ENCODE measurements around the gene AMACR. TPM values are rescaled to one million over a fixed set of nuclear protein-coding genes. Genes with fewer than 3 reads are reported as not detected.
A peak's percentile ranks its signal among the peaks of the same experiment; 100 is the strongest.

AMACR gene
- total RNA-seq, 1 donor: 15.2 TPM

- H3K4me2 ChIP-seq (ENCODE audit: insufficient read depth, low read length): no peak overlapping the region
- H4K20me1 ChIP-seq (ENCODE audit: insufficient read depth, low read length): no peaks in the 10 kb centered on the region
- no peak for DNase-seq (ENCODE audit: insufficient read length, low spot score, missing footprints)
- H2AFZ ChIP-seq (ENCODE audit: low read length): no peak overlapping the region
- no peaks in the 10 kb centered on the region for H3K4me1 ChIP-seq (ENCODE audit: insufficient read depth, low read length)
- TF ChIP-seq CTCF (IDR thresholded peaks at IDR 0.05; ENCODE audit: extremely low read depth, low read depth, low read length): no peak
- no peaks in the 10 kb centered on the region for H3K9me3 ChIP-seq (ENCODE audit: low read depth, low read length)
- no peak overlapping the region for H3K27ac ChIP-seq (ENCODE audit: low read depth, low read length)
- H3K79me2 ChIP-seq (ENCODE audit: insufficient read depth, low read length): no peaks in the 10 kb centered on the region
- peaks cover 74% of the 10 kb centered on the region for H3K27me3 ChIP-seq (ENCODE audit: insufficient read depth, low read length)
- no peak overlapping the region for H3K4me3 ChIP-seq (ENCODE audit: insufficient read depth, low read length)
- no peaks in the 10 kb centered on the region for H3K36me3 ChIP-seq (ENCODE audit: insufficient read depth, low read length)
Observed at GRCh38 chr5:33944543-33945132, 63.2 kb downstream of the AMACR start.

GRCh38 chr5:33941090-33941489 is 66.8 kb downstream of the AMACR start:
- no peak overlapping the region for H3K27ac ChIP-seq (ENCODE audit: low read depth, low read length)
- no peak for DNase-seq (ENCODE audit: insufficient read length, low spot score, missing footprints)
- H3K79me2 ChIP-seq (ENCODE audit: insufficient read depth, low read length): no peaks in the 10 kb centered on the region
- H2AFZ ChIP-seq (ENCODE audit: low read length): no peak overlapping the region
- TF ChIP-seq CTCF (IDR thresholded peaks at IDR 0.05; ENCODE audit: extremely low read depth, low read depth, low read length): no peak
- no peaks in the 10 kb centered on the region for H4K20me1 ChIP-seq (ENCODE audit: insufficient read depth, low read length)
- no peak overlapping the region for H3K4me3 ChIP-seq (ENCODE audit: insufficient read depth, low read length)
- H3K4me1 ChIP-seq (ENCODE audit: insufficient read depth, low read length): peaks cover 7% of the 10 kb centered on the region
- H3K9me3 ChIP-seq (ENCODE audit: low read depth, low read length): no peaks in the 10 kb centered on the region
- H3K4me2 ChIP-seq (ENCODE audit: insufficient read depth, low read length): no peak overlapping the region
- H3K27me3 ChIP-seq (ENCODE audit: insufficient read depth, low read length): peaks cover 79% of the 10 kb centered on the region
- no peaks in the 10 kb centered on the region for H3K36me3 ChIP-seq (ENCODE audit: insufficient read depth, low read length)

GRCh38 chr5:33939556-33940262 is 68.1 kb downstream of the AMACR start:
- H3K27me3 ChIP-seq (ENCODE audit: insufficient read depth, low read length): peaks cover 65% of the 10 kb centered on the region
- H4K20me1 ChIP-seq (ENCODE audit: insufficient read depth, low read length): no peaks in the 10 kb centered on the region
- no peaks in the 10 kb centered on the region for H3K79me2 ChIP-seq (ENCODE audit: insufficient read depth, low read length)
- no peaks in the 10 kb centered on the region for H3K36me3 ChIP-seq (ENCODE audit: insufficient read depth, low read length)
- no peak overlapping the region for H3K4me2 ChIP-seq (ENCODE audit: insufficient read depth, low read length)
- H3K4me3 ChIP-seq (ENCODE audit: insufficient read depth, low read length): no peak overlapping the region
- DNase-seq (ENCODE audit: insufficient read length, low spot score, missing footprints): peak; percentile 90
- no peak overlapping the region for H2AFZ ChIP-seq (ENCODE audit: low read length)
- H3K9me3 ChIP-seq (ENCODE audit: low read depth, low read length): no peaks in the 10 kb centered on the region
- peaks cover 11% of the 10 kb centered on the region for H3K4me1 ChIP-seq (ENCODE audit: insufficient read depth, low read length)
- TF ChIP-seq CTCF (IDR thresholded peaks at IDR 0.05; ENCODE audit: extremely low read depth, low read depth, low read length): no peak
- H3K27ac ChIP-seq (ENCODE audit: low read depth, low read length): no peak overlapping the region

GRCh38 chr5:33938881-33939280 is 69.0 kb downstream of the AMACR start:
- Histone ChIP-seq H4K20me1 (ENCODE audit: insufficient read depth, low read length) (no peaks in the 10 kb centered on the region), H2AFZ (ENCODE audit: low read length) (no peak overlapping the region), H3K36me3 (ENCODE audit: insufficient read depth, low read length) (no peaks in the 10 kb centered on the region), H3K4me2 (ENCODE audit: insufficient read depth, low read length) (no peak overlapping the region), H3K4me3 (ENCODE audit: insufficient read depth, low read length) (no peak overlapping the region), H3K9me3 (ENCODE audit: low read depth, low read length) (no peaks in the 10 kb centered on the region), H3K4me1 (ENCODE audit: insufficient read depth, low read length) (peaks cover 19% of the 10 kb centered on the region), H3K27me3 (ENCODE audit: insufficient read depth, low read length) (peaks cover 60% of the 10 kb centered on the region), H3K79me2 (ENCODE audit: insufficient read depth, low read length) (no peaks in the 10 kb centered on the region), H3K27ac (ENCODE audit: low read depth, low read length) (no peak overlapping the region)
- TF ChIP-seq CTCF (IDR thresholded peaks at IDR 0.05; ENCODE audit: extremely low read depth, low read depth, low read length): no peak
- DNase-seq (ENCODE audit: insufficient read length, low spot score, missing footprints): peak; percentile 69
